Hematopoietic multipotent progenitor cell (in vitro differentiated cells): Measurements from ENCODE around the gene GABBR2. TPM values are rescaled to one million over a fixed set of nuclear protein-coding genes. Genes with fewer than 3 reads are reported as not detected.
"Not testable (repeated sequence)": the region's sequence is repeated elsewhere in the genome, so short reads cannot be mapped to it uniquely, and the experiment has no call there.

Experiments
- DNase-seq, 3 donors: peaks; one replicate each; pipeline ENCODE4 v3.0.0-alpha.2; 2011 to 2015; ENCODE audit warnings: low read depth in 2 of 3, low spot score in 2 of 3
- total RNA-seq: library from RNA; depleted of rRNA; stranded (reverse); fragments of >200 nt; gene quantifications from one replicate; pipeline ENCODE4 v1.2.3, GENCODE V29; 2012

Gene GABBR2
- total RNA-seq, 1 donor, result not detected

GRCh38 chr9:98283143-98283542 lies 425.6 kb downstream of the GABBR2 start:
- DNase-seq, result not testable (repeated sequence)

GRCh38 chr9:98281281-98281680 lies 427.5 kb downstream of the GABBR2 start:
- DNase-seq, result no peak

- no peak for DNase-seq
Observed at GRCh38 chr9:98280574-98280973, 428.2 kb downstream of the GABBR2 start.

GRCh38 chr9:98280162-98280561 lies 428.6 kb downstream of the GABBR2 start:
- no peak for DNase-seq

DNA sequence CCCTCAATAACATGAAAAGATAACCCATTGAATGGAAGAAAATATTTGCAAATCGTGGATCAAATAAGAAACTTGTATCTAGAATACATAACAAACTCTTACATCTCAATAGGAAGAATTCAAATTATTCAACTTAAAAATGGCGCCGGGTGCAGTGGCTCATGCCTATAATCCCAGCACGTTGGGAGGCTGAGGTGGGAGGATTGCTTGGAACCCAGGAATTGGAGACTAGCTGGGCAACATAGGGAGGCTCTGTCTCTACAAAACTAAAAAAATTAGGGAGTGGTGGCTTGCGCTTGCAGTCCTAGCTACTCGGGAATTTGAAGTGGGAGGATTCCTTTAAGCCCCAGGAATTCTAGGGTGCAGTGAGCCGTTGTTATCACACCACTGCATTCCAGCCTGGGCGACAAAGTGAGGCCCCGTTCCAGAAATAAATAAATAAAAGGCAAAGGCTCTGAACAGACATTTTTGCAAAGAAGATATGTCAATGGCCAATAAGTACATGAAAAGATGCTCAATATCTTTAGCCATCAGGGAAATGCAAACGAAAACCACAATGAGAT lies 431.7 kb downstream of the GABBR2 start:
- DNase-seq, result no peak

GRCh38 chr9:98275159-98275558 lies 433.6 kb downstream of the GABBR2 start:
- no peak for DNase-seq

DNA sequence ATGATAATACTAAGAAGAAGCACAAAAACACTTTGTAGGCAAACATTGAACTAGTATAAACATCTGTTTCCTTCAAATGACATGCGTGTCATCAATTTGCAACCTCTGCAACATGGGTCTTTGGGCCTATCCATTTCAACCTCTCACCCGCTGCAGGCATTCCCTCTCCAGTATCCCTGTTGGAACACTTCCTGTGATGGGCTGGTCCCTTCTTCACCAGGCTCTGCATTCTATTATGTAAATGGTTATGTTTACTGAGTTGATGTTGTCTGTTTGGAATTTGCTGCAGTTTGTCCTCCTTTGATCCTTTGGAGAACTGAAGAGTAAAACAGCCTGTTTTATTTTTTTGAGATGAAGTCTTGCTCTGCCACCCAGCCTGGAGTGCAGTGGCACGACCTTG lies 436.7 kb downstream of the GABBR2 start:
- DNase-seq, result no peak

- DNase-seq, result no peak
Observed at GRCh38 chr9:98271479-98271878, 437.3 kb downstream of the GABBR2 start.

DNA sequence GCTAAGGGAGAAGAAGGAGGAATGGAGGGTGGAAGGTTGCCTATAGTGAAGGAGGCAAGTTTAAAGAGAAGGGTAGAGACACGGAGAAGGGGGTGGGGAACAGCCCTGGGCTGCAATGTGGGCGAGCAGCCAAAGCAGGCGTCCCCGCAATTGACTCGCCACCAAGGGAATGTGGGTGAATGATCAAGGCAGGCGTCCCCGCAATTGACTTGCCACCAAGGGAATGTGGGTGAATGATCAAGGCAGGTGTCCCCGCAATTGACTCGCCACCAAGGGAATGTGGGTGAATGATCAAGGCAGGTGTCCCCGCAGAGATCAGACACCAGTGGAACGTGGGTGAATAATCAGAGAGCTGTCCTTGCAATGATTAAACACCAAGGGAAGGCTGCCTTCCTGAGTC lies 438.5 kb downstream of the GABBR2 start:
- DNase-seq, result not testable (repeated sequence)

DNA sequence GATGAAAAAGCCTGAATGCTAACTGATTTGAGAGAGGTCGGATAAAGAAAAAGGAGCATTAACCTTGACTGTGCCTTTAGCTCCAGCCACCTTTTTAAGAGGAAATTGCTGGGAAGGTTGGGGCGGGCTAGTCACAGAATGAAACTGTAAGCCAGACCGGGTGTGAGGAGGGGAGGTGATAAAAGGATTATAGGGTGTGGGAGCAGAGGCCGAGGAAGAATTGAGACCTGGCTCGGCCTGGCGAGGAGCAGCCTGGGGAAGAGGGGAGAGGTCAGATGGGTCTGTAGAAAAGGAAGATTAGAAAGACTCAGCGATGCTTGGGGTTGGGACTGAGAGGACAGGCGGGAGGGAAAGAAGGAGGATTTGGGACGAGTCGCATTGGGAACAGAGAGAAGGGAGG lies 439.1 kb downstream of the GABBR2 start:
- not testable (repeated sequence) for DNase-seq

DNA sequence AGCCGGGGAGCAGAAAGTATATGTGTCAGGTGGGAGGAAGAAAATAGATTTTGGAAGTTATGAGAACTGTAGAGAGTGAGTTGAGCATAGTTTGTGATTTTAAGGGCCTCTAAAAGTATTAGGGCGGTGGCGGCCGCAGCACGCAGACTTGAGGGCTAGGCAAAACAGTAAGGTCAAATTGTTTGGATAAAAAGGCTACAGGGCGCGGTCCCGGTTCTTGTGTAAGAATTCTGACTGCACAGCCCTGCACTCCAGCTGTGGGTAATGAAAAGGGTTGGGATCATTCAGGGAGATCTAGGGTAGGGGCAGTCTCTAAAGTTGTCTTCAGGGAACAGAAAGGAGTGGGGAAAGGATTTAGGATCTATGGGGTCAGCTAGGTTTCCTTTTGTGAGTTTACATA lies 441.2 kb downstream of the GABBR2 start:
- not testable (repeated sequence) for DNase-seq

- no peak for DNase-seq
Observed at GRCh38 chr9:98264516-98264915, 444.2 kb downstream of the GABBR2 start.

GRCh38 chr9:98263482-98264357 lies 445.0 kb downstream of the GABBR2 start:
- peak; percentile 54 to 89 (median 77) for DNase-seq

DNA sequence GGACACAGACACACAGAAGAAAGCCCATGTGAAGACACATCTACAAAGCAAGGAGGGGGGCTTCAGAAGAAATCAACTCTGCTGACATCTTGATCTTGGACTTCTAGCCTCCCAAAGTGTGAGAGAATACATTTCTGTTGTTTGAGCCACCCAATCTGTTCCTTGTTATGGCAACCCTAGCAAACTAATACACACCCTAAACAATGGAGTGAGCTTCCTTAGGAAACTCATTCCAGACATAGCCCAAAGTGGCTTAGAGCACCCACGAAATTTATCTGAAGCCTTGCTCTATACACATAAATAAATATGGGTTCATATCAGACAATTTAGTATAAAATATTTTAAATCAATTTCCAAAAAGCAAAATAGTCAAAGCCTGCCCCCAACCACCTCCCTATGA lies 445.7 kb downstream of the GABBR2 start:
- DNase-seq, result no peak

GRCh38 chr9:98262056-98262455 lies 446.7 kb downstream of the GABBR2 start:
- DNase-seq, result no peak

DNA sequence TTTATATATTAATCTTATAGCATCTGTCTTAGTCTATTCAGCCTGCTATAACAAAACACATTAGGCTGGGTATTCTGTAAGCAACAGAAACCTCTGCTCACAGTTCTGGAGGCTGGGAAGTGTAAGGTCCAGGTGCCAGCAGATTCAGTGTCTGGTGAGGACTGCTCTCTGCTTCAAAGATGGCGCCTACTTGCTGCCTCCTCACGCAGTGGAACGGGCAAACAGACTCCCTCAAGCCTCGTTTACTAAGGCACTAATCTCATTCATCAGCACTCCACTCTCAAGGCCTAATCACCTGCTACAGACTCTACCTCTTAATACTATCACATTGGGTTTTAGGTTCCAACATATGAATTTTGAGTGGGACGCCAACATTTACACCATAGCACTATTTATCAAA lies 448.1 kb downstream of the GABBR2 start:
- DNase-seq, result no peak

DNA sequence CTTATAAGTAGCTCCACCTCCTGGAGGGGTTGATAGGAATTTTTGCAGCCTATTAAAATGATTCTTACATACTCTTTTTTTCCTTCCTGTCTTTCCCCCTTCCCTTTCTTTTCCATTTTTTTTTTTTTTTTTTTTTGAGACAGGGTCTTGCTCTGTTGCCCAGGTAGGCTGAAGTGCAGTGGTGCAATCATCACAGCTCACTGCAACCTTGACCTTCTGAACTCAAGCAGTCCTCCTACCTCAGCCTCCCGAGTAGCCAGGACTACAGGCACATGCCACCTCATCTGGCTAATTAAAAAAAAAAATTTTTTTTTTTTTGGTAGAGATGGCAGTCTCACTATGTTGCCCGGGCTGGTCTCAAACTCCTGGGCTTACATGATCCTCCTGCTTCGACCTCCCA lies 448.9 kb downstream of the GABBR2 start:
- no peak for DNase-seq

DNA sequence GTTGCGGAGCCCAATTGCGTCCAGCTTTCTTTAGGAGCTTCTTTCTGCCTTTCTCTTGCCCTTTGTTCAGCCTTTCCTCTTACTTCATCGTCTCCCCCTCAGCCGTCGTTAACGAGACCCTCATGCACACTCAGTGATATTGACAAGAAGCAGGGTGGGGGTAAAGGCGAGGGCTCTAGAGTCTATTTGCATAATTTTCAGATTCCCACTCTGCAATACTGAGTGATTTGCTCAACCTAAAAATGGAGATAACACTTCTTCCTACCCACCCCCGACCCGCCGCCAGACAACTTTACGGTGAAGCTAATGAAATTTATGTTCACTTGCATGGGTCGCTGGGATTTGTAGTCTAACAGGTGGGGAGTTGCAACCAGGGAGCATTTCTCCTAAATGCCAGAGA lies 452.0 kb downstream of the GABBR2 start:
- DNase-seq, result peak in 2 of 3 donors; percentile 43 to 72

GRCh38 chr9:98255578-98256296 lies 453.0 kb downstream of the GABBR2 start, which contains the start of gene TBC1D2:
Gene TBC1D2 (minus strand): TSS chr9:98255649. CDS start chr9:98255541, 108 bp downstream.
- DNase-seq, result peak; percentile 94 to 97 (median 96)

DNA sequence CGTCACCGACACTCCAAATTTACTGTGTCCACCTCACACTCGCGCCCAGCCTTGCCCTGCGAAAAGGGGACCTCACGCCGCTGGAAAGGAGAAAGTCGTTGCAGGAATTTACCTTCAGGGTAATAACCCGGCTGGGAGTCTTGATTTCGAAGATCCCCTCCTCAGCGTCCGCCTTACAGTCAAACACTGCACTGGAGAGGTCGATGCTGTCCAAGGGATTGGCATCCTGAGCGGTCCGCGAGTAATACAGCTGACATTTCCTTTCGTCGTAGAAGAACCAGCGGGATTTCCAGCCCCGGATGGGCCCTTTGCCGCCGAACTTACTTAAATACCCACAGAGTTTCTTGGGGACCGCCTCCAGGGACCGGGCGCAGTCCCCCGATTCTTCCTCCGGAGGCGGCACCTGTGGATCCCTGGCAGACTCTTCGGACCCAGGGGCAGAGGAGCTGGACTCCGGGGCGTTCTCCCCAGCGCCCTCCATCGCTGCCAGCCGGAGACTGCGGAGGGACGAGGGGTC lies 453.6 kb downstream of the GABBR2 start:
- no peak for DNase-seq
